A549 (cell line): ENCODE data around the gene AFAP1.

Source experiments
- CHD4 ChIP-seq: fragments of 200-600 bp; sonication (generic); IDR thresholded peaks from 2 replicates; pipeline ENCODE4 v1.6.1; 2016; ENCODE audit warnings: antibody characterized with exemption, mild to moderate bottlenecking, borderline replicate concordance
- CTCF ChIP-seq: fragments of >200 bp; sonication (Bioruptor Twin); formaldehyde crosslinking; IDR thresholded peaks from 3 replicates; pipeline ENCODE4 v1.5.1; 2016
- ESRRA ChIP-seq: fragments of 150-350 bp; IDR thresholded peaks from 2 replicates; pipeline ENCODE4 v1.6.1; 2014; ENCODE audit warnings: mild to moderate bottlenecking, low read length, borderline replicate concordance
- HMGXB4 ChIP-seq: fragments of 250-450 bp; sonication (Bioruptor Pico); IDR thresholded peaks from 2 replicates; pipeline ENCODE4 v1.5.0; 2021; ENCODE audit warnings: mild to moderate bottlenecking, moderate library complexity, borderline replicate concordance
- RAD21 ChIP-seq, 2 experiments: fragments of >200 bp in 1 of 2; sonication (Bioruptor Twin) in 1 of 2; formaldehyde crosslinking in 1 of 2; IDR thresholded peaks in 1 of 2; conservative IDR thresholded peaks in 1 of 2; 2 replicates in 1 of 2; 3 replicates in 1 of 2; pipeline ENCODE4 v1.6.1; 2012 to 2018; ENCODE audit warnings: inconsistent platforms in 1 of 2

- no peak for TF ChIP-seq HMGXB4 (CRISPR knock-in tag)
- no peak for TF ChIP-seq CTCF
- no peak for TF ChIP-seq ESRRA
- TF ChIP-seq RAD21 (conservative IDR thresholded peaks at IDR 0.05 in 1 of 2, IDR thresholded peaks at IDR 0.05 in 1 of 2) = no peak
- TF ChIP-seq CHD4 = no peak
These were observed 121.2 kb downstream of the AFAP1 start for GRCh38 chr4:7818399-7818911.
